Mesendoderm (in vitro differentiated cells): ENCODE results near the gene TTYH2.
"Not testable (repeated sequence)": the region's sequence is repeated elsewhere in the genome, so short reads cannot be mapped to it uniquely, and the experiment has no call there.

Source experiments
- DNase-seq: peaks from one replicate; pipeline ENCODE4 v3.0.0; 2013
- H2AK5ac ChIP-seq: 2 replicates; pipeline ENCODE4 v1.6.1; 2013; ENCODE audit warnings: low read length, inconsistent platforms
- H2BK120ac ChIP-seq: 2 replicates; pipeline ENCODE4 v1.6.1; 2013; ENCODE audit warnings: low read depth, mild to moderate bottlenecking, low read length, moderate library complexity, mixed read lengths
- H2BK15ac ChIP-seq: replicated peaks from 2 replicates; pipeline ENCODE4 v1.6.1; 2013; ENCODE audit warnings: low read depth, mild to moderate bottlenecking, moderate library complexity
- H2BK5ac ChIP-seq: 2 replicates; pipeline ENCODE4 v1.6.1; 2013; ENCODE audit warnings: low read length, inconsistent platforms
- H3K18ac ChIP-seq: 2 replicates; pipeline ENCODE4 v1.6.1; 2013; ENCODE audit warnings: mild to moderate bottlenecking, low read length, mixed read lengths
- H3K23ac ChIP-seq: one replicate; pipeline ENCODE4 v1.6.1; 2013; ENCODE audit warnings: low read length
- H3K27ac ChIP-seq: 2 replicates; pipeline ENCODE4 v1.5.1; 2013; ENCODE audit warnings: low read depth, mild to moderate bottlenecking, inconsistent platforms, low read length, moderate library complexity
- H3K27me3 ChIP-seq: 2 replicates; pipeline ENCODE4 v1.6.1; 2013; ENCODE audit warnings: low read length, control low read depth, mild to moderate bottlenecking, inconsistent platforms; ENCODE audit not compliant: insufficient read depth, poor library complexity
- H3K36me3 ChIP-seq: 2 replicates; pipeline ENCODE4 v1.6.1; 2013; ENCODE audit warnings: low read length, inconsistent platforms; ENCODE audit not compliant: control insufficient read depth, insufficient read depth
- H3K4ac ChIP-seq: one replicate; pipeline ENCODE4 v1.6.1; 2013; ENCODE audit warnings: low read depth, mild to moderate bottlenecking, low read length, moderate library complexity
- H3K4me1 ChIP-seq: 2 replicates; pipeline ENCODE4 v1.6.1; 2013; ENCODE audit warnings: low read depth, low read length, inconsistent platforms; ENCODE audit not compliant: control insufficient read depth
- H3K4me2 ChIP-seq: 2 replicates; pipeline ENCODE4 v1.6.1; 2013; ENCODE audit warnings: low read length
- H3K4me3 ChIP-seq: 2 replicates; pipeline ENCODE4 v1.5.1; 2013; ENCODE audit warnings: mild to moderate bottlenecking, low read length
- H3K56ac ChIP-seq: one replicate; pipeline ENCODE4 v1.6.1; 2013; ENCODE audit warnings: low read length
- H3K79me1 ChIP-seq: 2 replicates; pipeline ENCODE4 v1.6.1; 2013; ENCODE audit warnings: low read length, inconsistent platforms
- H3K79me2 ChIP-seq: 2 replicates; pipeline ENCODE4 v1.6.1; 2013; ENCODE audit warnings: mild to moderate bottlenecking, low read length; ENCODE audit not compliant: control insufficient read depth, insufficient read depth
- H3K9ac ChIP-seq: 2 replicates; pipeline ENCODE4 v1.6.1; 2013; ENCODE audit warnings: low read length, inconsistent platforms
- H4K5ac ChIP-seq: one replicate; pipeline ENCODE4 v1.6.1; 2013; ENCODE audit warnings: low read length
- H4K8ac ChIP-seq: one replicate; pipeline ENCODE4 v1.6.1; 2013; ENCODE audit warnings: low read depth, mild to moderate bottlenecking, control low read depth, low read length, moderate library complexity
- WGBS: extraction: QIAGEN DNeasy Blood & Tissue Kit; methylation state at CpG from one replicate; pipeline ENCODE4 v1.1.7; 2013; ENCODE audit warnings: low lambda C conversion rate, missing lambda C conversion rate; ENCODE audit not compliant: insufficient coverage; ENCODE audit errors: extremely low coverage; 5-methylcytosine and 5-hydroxymethylcytosine counted together

Gene TTYH2

GRCh38 chr17:74279617-74280016, 66.2 kb downstream of the TTYH2 start:
- H3K18ac ChIP-seq, H3K23ac ChIP-seq, H2BK120ac ChIP-seq, H3K27ac ChIP-seq, H4K8ac ChIP-seq, H3K4me3 ChIP-seq, H3K4ac ChIP-seq, H3K27me3 ChIP-seq, H3K79me1 ChIP-seq, DNase-seq, H2BK15ac ChIP-seq, H4K5ac ChIP-seq, H3K4me1 ChIP-seq, H3K36me3 ChIP-seq, H3K4me2 ChIP-seq, H3K79me2 ChIP-seq, H2BK5ac ChIP-seq, H3K56ac ChIP-seq, H2AK5ac ChIP-seq, H3K9ac ChIP-seq: not testable (repeated sequence)
- no CpG with 5 or more reads among the region's 7 CpGs for WGBS

GRCh38 chr17:74280093-74280513, 66.7 kb downstream of the TTYH2 start:
- H3K4me3 ChIP-seq, result no peak overlapping the region
- no peaks in the 10 kb centered on the region for H3K79me2 ChIP-seq
- H2BK120ac ChIP-seq, result no peak overlapping the region
- no peaks in the 10 kb centered on the region for H3K36me3 ChIP-seq
- H3K18ac ChIP-seq, result no peak overlapping the region
- no peak overlapping the region for H2AK5ac ChIP-seq
- H3K79me1 ChIP-seq, result no peaks in the 10 kb centered on the region
- H3K9ac ChIP-seq, result no peak overlapping the region
- H3K27ac ChIP-seq, result no peak overlapping the region
- no peak overlapping the region for H3K23ac ChIP-seq
- no peaks in the 10 kb centered on the region for H3K27me3 ChIP-seq
- H3K4me2 ChIP-seq, result no peak overlapping the region
- no peak overlapping the region for H2BK5ac ChIP-seq
- no peak for DNase-seq
- no peak overlapping the region for H4K5ac ChIP-seq
- no CpG with 5 or more reads among the region's 9 CpGs for WGBS
- H3K56ac ChIP-seq, result no peak overlapping the region
- no peak overlapping the region for H4K8ac ChIP-seq
- no peak overlapping the region for H2BK15ac ChIP-seq
- no peaks in the 10 kb centered on the region for H3K4me1 ChIP-seq
- no peak overlapping the region for H3K4ac ChIP-seq

DNA sequence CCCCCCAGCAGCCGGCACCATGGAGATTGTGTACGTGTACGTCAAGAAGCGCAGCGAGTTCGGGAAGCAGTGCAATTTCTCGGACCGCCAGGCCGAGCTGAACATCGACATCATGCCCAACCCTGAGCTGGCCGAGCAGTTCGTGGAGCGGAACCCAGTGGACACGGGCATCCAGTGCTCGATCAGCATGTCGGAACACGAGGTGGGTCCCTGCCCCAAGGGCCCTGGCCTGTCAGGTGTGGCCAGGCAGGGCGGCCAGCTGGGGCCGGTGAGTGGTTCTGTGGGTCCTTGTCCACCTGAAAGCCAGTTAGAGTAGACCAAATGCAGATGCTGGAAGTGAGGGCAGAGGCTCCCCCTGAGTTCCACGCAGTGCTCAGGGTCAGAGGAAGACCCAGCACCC, 68.4 kb downstream of the TTYH2 start:
- Histone ChIP-seq H2BK15ac (no peak overlapping the region), H3K79me1 (no peaks in the 10 kb centered on the region), H3K56ac (no peak overlapping the region), H3K27me3 (no peaks in the 10 kb centered on the region), H2BK120ac (no peak overlapping the region), H3K27ac (no peak overlapping the region), H2BK5ac (no peak overlapping the region), H3K79me2 (no peaks in the 10 kb centered on the region), H3K4me3 (no peak overlapping the region), H3K18ac (no peak overlapping the region), H3K36me3 (no peaks in the 10 kb centered on the region), H3K9ac (no peak overlapping the region), H4K8ac (no peak overlapping the region), H3K4me2 (no peak overlapping the region), H3K4ac (no peak overlapping the region), H2AK5ac (no peak overlapping the region), H4K5ac (no peak overlapping the region), H3K4me1 (no peaks in the 10 kb centered on the region), H3K23ac (no peak overlapping the region)
- no CpG with 5 or more reads among the region's 20 CpGs for WGBS
- DNase-seq, result no peak

DNA sequence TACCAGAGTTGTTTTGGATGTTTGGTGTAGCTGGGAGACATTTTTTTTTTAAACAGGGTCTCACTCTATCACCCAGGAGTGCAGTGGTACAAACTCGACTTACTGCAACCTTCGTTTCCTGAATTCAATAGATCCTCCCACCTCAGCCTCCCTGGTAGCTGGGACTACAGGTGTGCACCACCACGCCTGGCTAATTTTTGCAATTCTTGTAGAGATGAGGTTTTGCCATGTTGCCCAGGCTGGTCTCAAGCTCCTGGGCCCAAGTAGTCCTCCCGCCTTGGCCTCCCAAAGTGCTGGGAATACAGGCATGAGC, 68.9 kb downstream of the TTYH2 start:
- H3K23ac ChIP-seq, H2BK120ac ChIP-seq, H2BK5ac ChIP-seq, DNase-seq, H3K4me1 ChIP-seq, H3K27ac ChIP-seq, H2AK5ac ChIP-seq, H4K8ac ChIP-seq, H3K4me3 ChIP-seq, H4K5ac ChIP-seq, H3K79me1 ChIP-seq, H3K56ac ChIP-seq, H3K36me3 ChIP-seq, H3K27me3 ChIP-seq, H2BK15ac ChIP-seq, H3K18ac ChIP-seq, H3K9ac ChIP-seq, H3K79me2 ChIP-seq, H3K4ac ChIP-seq, H3K4me2 ChIP-seq: not testable (repeated sequence)
- WGBS, result no CpG with 5 or more reads among the region's 4 CpGs

DNA sequence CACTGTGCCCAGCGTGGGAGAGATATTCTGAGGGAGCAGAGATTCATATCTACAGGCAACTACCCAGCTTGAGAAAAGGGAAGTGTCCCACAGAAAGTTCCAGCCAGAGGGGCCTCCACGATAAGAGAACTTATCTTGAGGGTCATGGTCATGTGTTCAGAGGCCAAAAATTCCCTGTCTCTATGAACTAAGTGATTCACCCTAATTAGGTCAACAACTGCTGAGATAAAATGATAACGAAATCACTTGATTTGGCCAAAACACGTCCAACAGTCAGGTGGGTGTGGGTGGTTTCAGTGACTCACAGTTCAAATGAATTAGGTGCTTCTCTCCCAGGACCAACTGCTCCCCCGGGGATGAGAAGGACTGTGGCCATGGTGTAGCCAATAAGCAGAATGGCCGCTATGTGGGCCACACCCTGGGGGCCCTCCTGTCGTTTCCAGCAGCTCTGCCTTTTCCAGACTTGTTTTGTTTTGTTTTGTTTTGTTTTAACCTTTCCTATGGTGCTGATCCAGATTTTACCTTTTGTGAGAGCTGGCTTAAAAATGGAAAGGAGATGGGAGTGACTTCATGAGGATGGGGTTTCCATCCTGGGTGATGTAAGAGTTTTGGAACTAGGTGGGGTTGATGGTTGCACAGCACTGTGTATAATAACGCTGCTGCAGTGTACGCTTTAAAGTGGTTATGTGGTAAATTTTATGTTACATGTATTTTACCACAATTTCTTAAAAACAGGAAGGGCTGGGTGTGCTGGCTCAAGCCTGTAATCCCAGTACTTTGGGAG, 69.4 kb downstream of the TTYH2 start:
- Histone ChIP-seq H3K4me2 (no peak overlapping the region), H2AK5ac (no peak overlapping the region), H3K23ac (no peak overlapping the region), H3K9ac (no peak overlapping the region), H3K4ac (no peak overlapping the region), H2BK120ac (no peak overlapping the region), H4K5ac (no peak overlapping the region), H2BK5ac (no peak overlapping the region), H3K79me2 (no peaks in the 10 kb centered on the region), H3K4me3 (no peak overlapping the region), H3K27ac (no peak overlapping the region), H2BK15ac (no peak overlapping the region), H3K56ac (no peak overlapping the region), H3K18ac (no peak overlapping the region), H3K79me1 (no peaks in the 10 kb centered on the region), H4K8ac (no peak overlapping the region), H3K36me3 (no peaks in the 10 kb centered on the region), H3K27me3 (no peaks in the 10 kb centered on the region), H3K4me1 (no peaks in the 10 kb centered on the region)
- WGBS, result no CpG with 5 or more reads among the region's 9 CpGs
- DNase-seq, result no peak

DNA sequence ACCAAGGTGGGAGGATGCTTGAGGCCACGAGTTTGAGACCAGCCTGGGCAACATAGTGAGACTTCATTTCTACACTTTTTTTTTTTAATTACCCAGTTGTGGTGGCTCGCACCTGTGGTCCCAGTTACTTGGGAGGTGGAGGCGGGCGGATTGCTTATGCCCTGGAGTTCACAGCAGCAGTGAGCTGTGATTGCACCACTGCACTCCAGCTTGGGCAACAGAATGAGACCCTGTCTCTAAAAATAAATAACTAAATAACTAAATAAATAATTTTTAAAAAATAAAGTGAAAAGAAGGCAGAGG, 70.0 kb downstream of the TTYH2 start:
- Histone ChIP-seq H2AK5ac (no peak overlapping the region), H3K18ac (no peak overlapping the region), H3K56ac (no peak overlapping the region), H2BK120ac (no peak overlapping the region), H3K79me1 (no peaks in the 10 kb centered on the region), H2BK15ac (no peak overlapping the region), H3K4me1 (no peaks in the 10 kb centered on the region), H2BK5ac (no peak overlapping the region), H4K5ac (no peak overlapping the region), H3K27ac (no peak overlapping the region), H3K4me3 (no peak overlapping the region), H3K36me3 (no peaks in the 10 kb centered on the region), H3K79me2 (no peaks in the 10 kb centered on the region), H3K9ac (no peak overlapping the region), H3K27me3 (no peaks in the 10 kb centered on the region), H3K23ac (no peak overlapping the region), H3K4ac (no peak overlapping the region), H3K4me2 (no peak overlapping the region), H4K8ac (no peak overlapping the region)
- no CpG with 5 or more reads among the region's 4 CpGs for WGBS
- no peak for DNase-seq
